HG03103 (cell line): ENCODE results near the gene SMOC2.
"Not testable (repeated sequence)": the region's sequence is repeated elsewhere in the genome, so short reads cannot be mapped to it uniquely, and the experiment has no call there.

Experiments
- ATAC-seq: cut with Tn5 transposase; IDR thresholded peaks from one replicate; pipeline ENCODE4 v1.9.1; 2021; ENCODE audit warnings: low read depth; ENCODE audit not compliant: unreplicated experiment

SMOC2 gene

DNA sequence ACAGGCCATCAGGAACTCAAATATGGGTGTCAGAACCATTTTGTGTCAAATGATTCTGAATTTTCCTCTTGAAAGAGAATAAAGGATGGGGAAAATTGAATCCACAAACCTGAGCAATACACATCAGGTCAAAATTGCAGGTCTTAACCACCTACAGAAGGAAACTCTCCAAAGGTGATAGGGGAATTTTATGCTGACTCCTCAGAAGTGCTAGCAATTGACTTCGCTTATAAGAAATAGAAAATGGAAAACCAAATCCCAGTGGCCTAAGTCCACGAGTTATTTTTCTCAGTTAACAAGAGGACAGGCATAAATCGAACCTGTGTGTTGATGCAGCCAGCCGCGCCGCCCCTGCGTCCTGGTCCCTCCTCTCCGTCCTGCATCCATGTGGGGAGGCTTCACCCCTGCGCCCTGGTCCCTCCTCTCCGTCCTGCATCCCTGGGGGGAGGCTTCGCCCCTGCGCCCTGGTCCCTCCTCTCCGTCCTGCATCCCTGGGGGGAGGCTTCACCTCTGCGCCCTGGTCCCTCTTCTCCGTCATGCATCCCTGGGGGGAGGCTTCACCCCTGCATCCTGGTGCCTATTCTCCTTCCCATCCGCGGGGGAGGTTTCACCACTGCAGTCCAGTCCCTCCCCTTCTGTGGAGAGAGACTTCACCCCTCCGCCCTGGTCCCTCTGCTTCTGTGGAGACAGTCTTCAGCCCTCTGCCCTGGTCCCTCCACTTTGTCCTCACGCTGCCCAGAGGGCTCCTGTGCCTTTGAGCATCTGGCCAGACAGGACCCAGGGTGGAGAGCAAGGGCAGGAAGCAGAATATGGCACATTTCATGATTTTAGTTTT, 230.3 kb downstream of the SMOC2 start:
- ATAC-seq = no peak

DNA sequence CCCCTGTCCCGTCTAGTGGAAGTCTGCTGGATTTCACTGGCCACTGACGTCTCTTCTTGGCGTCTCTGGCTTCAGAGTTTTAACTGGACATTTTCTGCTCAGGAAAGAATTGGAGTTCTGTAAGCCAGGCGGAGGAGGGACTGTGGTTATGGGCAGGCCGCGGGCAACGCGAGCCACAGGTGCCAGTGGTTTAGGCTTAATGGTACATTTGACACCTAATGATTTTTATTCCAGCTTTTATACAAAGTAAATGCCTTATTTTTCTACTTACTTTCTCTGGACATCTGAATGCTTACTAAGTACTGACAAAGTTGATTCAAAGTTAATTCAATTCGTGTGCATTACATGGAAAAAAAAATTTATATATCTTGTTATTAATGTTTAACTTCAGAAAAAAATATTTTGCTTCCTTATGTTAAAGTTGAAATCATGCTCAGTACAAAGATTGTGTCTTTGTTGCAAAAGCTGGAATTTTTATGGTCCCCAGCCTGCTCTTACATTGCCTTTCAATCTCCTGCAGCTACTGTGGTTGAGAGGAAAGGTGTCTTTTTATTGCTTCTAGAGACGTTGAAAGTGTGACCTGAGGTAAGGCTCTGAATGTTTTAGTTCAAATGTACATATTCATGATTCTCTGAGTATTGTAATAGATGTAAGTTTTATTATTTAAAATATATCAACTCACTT, 231.0 kb downstream of the SMOC2 start:
- no peak for ATAC-seq

GRCh38 chr6:168674595-168674994, 233.6 kb downstream of the SMOC2 start:
- ATAC-seq = no peak

GRCh38 chr6:168675375-168675774, 234.4 kb downstream of the SMOC2 start:
- no peak for ATAC-seq

DNA sequence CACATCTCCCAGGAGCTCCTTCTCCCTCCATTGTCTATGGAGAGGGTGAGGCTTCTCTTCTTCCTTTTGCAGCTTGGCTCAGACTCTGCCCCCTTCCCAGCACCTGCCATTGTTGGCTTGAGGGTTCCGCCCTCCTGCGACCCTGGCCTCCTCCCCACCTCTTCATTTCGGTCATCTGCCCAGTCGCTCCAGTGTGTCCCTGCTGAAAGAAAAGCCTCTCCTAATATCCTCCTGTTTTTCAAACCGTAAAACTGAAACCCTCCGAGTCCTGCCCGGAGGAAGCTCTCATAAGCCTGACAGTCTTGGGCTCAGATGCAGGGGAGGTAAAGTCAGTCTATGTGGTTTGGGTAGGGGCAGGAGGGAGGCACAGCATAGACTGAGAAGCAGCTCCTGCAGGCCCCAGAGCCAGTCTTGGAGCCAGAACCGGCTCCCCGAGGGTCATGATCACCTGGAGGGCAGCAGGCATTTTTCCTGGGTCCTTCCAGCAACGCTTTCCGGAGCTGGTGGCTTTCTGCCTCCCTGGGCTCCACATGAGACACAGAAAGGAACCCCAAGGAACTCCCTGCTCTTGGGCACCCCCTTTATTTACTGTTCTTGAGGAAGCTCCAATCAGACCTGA, 235.1 kb downstream of the SMOC2 start:
- no peak for ATAC-seq

DNA sequence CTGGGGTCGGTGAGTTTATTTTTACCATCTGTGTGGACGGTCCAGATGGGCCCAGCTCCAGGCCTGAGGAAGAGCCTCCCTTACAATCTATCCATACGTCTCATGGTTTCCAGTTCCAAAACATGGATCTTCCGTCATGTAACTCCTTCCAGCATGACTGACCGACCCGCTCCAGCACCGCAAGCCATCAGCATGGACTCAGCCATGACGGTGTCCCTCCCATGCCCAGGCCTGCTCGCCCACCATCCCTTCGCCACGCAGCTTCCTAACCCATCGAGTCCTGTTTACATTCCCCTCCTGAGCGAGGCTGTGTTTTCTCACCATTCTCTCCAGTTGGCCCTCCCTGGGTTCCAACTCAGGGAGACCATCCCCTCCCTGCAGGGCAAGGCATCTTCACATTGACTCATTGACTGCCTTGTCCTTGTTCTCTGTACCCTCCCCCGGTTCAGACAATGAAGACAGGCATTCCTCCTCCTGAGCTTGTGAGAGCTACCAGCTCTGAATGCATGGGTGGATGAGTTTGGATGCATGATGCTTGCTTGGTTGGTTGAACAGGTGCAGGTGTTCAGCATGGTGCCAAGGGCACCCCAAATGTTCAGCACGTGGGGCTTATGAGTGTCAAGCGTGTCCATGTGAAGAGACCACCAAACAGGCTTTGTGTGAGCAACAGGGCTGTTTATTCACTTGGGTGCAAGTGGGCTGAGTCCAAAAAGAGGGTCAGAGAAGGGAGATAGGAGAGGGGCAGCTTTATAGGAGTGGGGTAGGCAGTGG, 235.8 kb downstream of the SMOC2 start:
- no peak for ATAC-seq

DNA sequence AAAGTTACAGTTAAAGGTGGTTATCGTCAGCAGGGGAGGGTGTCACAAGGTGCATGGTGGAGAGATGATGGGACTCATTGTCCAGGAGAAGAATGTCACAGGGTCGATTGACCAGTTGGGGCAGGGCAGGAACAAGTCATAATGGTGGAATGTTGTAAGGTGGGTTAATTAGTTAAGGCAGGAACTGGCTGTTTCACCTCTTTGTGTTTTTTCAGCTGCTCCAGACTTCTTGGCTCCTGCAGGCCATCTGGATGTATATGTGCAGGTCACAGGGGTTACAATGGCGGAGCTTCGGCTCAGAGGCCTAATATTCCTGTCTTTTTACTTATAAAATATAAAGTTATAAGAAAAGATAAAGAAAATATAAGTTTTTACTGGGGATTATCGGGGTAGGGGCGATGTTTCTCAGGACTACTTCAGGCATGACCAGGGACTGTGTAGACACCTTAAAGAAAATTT, 236.4 kb downstream of the SMOC2 start:
- not testable (repeated sequence) for ATAC-seq

DNA sequence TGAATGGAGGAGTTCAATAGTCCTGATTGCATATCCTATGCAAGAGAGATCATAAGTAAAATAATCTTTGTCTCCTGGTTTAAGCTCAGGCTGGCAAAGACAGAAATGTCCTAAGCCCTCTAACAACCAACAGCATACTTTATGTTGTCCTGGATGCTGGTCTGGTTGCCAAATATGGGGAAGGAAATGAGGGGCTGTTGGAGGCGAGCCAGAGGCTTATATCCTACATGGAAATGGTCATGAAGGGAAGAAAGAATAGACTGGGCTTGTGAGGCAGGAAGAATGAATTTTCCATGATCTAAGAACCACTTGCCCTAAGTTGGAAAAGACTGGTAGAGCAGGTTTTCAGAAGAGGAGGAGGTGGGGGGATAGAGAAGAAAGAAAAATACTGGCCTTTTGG, 237.1 kb downstream of the SMOC2 start:
- no peak for ATAC-seq

DNA sequence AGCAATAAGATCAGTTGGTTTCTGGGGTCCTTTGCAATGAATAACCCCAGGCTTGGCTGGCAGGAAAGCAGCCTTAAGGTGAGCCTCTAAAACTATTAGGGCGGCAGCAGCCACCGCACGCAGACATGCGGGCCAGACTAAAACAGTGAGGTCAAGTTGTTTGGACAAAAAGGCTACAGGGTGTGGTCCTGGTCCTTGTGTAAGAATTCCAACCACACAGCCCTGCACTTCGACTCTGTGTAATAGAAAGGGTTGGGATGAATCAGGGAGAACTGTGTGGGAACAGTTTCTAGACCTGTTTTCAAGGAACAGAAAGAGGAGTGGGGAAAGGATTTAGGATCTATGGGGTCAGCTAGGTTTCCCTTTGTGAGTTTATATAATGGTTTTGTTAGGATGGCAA, 237.6 kb downstream of the SMOC2 start:
- ATAC-seq = no peak

DNA sequence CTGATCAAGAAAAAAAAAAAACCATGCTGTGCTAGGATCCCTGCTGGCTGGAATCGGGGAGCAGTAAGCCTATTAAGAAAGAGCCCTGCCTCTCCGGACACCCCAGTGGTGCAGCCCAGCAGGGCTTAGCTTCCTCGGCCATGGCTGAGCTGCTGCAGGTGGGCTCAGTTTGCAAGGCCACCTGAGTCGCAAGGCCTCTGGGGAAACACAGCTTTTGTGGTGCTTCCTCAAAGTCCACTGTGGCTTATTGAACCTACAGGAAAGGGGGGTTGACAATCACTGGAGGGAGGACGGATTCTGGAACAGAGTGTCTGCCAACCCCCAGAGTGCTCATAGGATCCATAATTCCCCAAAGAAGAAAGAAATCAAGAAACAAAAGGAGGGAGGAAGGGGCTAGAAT, 240.8 kb downstream of the SMOC2 start:
- no peak for ATAC-seq

DNA sequence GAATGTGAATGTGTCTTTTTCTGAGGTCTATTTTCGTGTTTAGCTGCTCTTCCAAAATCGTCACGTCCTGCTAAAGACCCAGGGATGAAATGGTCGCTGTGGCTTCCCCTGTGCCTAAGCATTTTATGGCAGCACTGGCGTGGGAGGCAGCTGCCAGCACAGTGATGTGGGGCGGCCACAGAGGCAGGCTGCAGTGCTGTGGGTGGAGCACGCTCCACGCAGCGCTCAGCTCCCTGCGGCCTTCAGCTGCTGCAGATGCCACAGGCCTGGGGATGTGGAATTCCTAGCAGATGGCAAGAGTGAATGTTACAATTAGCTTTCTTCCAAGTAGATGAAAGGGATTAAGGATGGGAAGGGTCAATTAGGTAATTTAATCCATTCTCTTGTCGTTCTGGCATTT, 242.6 kb downstream of the SMOC2 start:
- no peak for ATAC-seq

- ATAC-seq = no peak
Observed at GRCh38 chr6:168684471-168684870, 243.5 kb downstream of the SMOC2 start.

- ATAC-seq = no peak
Observed at GRCh38 chr6:168684906-168685305, 243.9 kb downstream of the SMOC2 start.

DNA sequence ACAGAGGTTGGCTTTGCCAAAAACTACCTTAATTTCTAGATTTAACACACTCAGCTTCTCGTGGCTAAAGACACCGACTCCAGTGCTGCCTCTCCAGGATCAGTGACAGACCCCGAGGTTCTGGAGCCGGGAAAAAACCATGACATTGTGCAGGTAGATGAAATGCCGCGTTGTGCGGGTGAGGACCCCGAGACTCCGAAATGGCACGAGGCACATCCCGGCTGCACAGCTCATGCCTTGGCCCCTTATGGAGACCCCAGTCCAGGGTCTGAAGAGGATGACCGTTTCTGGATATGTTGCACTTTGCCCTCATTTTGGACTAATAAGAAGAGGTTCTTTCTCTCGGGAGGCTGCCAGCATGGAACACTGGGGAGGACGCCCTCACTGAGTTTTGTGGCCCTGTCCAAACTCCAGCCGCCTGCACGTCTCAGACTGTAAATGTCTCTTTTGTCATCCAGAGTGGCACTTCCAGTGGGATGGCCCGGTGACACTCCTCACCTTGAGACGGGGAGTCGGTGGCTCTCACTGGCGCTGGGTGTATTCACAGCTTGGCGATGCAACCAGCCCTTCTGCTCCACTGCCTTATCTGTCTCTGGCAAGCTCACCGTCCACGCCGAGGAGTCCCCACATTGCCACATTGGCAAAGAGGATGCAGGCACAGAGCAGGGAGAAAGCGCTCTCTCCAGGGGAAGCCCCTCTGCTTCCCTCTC, 245.2 kb downstream of the SMOC2 start:
- ATAC-seq = no peak

GRCh38 chr6:168686831-168687730, 246.1 kb downstream of the SMOC2 start:
- no peak for ATAC-seq

- no peak for ATAC-seq
Observed at GRCh38 chr6:168690271-168690670, 249.3 kb downstream of the SMOC2 start.

DNA sequence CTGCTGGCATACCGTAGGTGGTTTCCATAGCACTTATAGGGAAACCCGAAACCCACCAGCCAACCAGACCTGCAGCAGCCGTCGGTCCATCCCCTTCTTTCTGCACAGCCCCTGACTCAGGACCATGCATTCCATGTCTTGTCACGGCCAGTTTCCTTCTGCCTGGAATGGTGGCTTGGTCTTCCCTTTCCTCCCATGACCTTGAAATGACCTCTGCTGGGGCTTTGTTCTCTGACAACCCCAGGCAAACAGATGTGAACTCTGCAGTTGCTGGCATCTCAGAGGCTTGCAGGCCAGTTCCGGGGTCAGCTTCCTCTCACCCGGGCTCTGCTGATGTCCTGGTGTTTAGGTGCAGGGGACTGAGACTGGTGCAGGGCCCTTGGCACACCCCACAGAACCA, 250.8 kb downstream of the SMOC2 start:
- ATAC-seq = no peak

GRCh38 chr6:168692193-168692914, 251.4 kb downstream of the SMOC2 start:
- no peak for ATAC-seq

DNA sequence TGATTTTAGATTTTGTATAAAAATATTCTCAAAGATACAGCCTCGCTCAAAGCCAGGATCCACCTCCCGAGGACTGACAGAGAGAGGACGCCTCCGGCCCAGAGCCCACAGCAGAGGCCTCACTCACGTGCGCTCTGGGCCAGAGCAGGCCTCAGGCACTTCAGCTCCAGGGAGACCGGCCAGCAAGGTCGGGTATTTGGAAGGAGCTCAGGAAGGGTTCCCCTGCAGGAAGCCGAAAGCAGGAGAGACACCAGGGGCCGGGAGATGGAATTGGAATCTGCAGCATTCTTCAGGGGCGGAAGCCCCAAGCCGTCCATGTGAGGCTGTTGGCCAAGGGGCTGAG, 251.9 kb downstream of the SMOC2 start:
- ATAC-seq = not testable (repeated sequence)
